Loucy (cell line): ENCODE measurements around the gene DDX18.

ENCODE experiments used
- H2AFZ ChIP-seq: fragments of 200-600 bp; sonication (generic); 2 replicates; pipeline ENCODE4 v1.6.0; 2016; ENCODE audit warnings: antibody characterized with exemption, mild to moderate bottlenecking, low read length, moderate library complexity
- H3F3A ChIP-seq: fragments of 200-600 bp; 2 replicates; pipeline ENCODE4 v1.6.0; 2016; ENCODE audit warnings: antibody characterized with exemption, low read depth, mild to moderate bottlenecking
- H3K27me3 ChIP-seq: fragments of 200-600 bp; sonication (generic); 2 replicates; pipeline ENCODE4 v1.6.1; 2014; ENCODE audit warnings: low read length, mild to moderate bottlenecking; ENCODE audit not compliant: insufficient read depth, poor library complexity, severe bottlenecking
- H3K36me3 ChIP-seq: fragments of 200-600 bp; sonication (generic); 2 replicates; pipeline ENCODE4 v1.6.1; 2016; ENCODE audit warnings: low read length; ENCODE audit not compliant: insufficient read depth
- H3K4me1 ChIP-seq: fragments of 200-600 bp; sonication (generic); 2 replicates; pipeline ENCODE4 v1.5.1; 2014; ENCODE audit warnings: low read length, mild to moderate bottlenecking; ENCODE audit not compliant: insufficient read depth, poor library complexity, severe bottlenecking
- H3K4me2 ChIP-seq: fragments of 200-600 bp; sonication (generic); 2 replicates; pipeline ENCODE4 v1.6.0; 2014; ENCODE audit warnings: antibody characterized with exemption, low read length, low read depth, mild to moderate bottlenecking; ENCODE audit not compliant: poor library complexity, severe bottlenecking
- H3K4me3 ChIP-seq: fragments of 200-600 bp; sonication (generic); 2 replicates; pipeline ENCODE4 v1.5.1; 2014; ENCODE audit warnings: low read length, mild to moderate bottlenecking, mixed read lengths; ENCODE audit not compliant: poor library complexity, severe bottlenecking
- H3K79me2 ChIP-seq: fragments of 200-600 bp; sonication (generic); 2 replicates; pipeline ENCODE4 v1.6.1; 2014; ENCODE audit warnings: low read length; ENCODE audit not compliant: insufficient read depth
- H3K9ac ChIP-seq: fragments of 200-600 bp; sonication (generic); 2 replicates; pipeline ENCODE4 v1.6.0; 2014; ENCODE audit warnings: mild to moderate bottlenecking, low read depth, low read length, moderate library complexity; ENCODE audit not compliant: poor library complexity, severe bottlenecking
- H3K9me2 ChIP-seq: fragments of 200-600 bp; sonication (generic); replicated peaks from 2 replicates; pipeline ENCODE4 v1.6.1; 2016; ENCODE audit warnings: low read depth, low read length, mixed read lengths
- H3K9me3 ChIP-seq: fragments of 200-600 bp; sonication (generic); 2 replicates; pipeline ENCODE4 v1.6.1; 2014; ENCODE audit warnings: mild to moderate bottlenecking, antibody characterized with exemption, low read length, low read depth; ENCODE audit not compliant: insufficient read depth
- H4K20me1 ChIP-seq: fragments of 200-600 bp; sonication (generic); 2 replicates; pipeline ENCODE4 v1.6.0; 2014; ENCODE audit warnings: antibody characterized with exemption, low read length, mild to moderate bottlenecking; ENCODE audit not compliant: insufficient read depth, poor library complexity, severe bottlenecking
- EZH2phosphoT487 ChIP-seq: fragments of 200-600 bp; IDR thresholded peaks from 2 replicates; pipeline ENCODE4 v1.6.1; 2018; ENCODE audit warnings: antibody characterized with exemption, mild to moderate bottlenecking, moderate library complexity, borderline replicate concordance
- TF ChIP-seq, protein P1 (sequence below): fragments of 200-600 bp; sonication (generic); conservative IDR thresholded peaks from 2 replicates; pipeline ENCODE4 v1.5.1; 2014; ENCODE audit warnings: mild to moderate bottlenecking, antibody characterized with exemption, low read length

DDX18 gene

DNA sequence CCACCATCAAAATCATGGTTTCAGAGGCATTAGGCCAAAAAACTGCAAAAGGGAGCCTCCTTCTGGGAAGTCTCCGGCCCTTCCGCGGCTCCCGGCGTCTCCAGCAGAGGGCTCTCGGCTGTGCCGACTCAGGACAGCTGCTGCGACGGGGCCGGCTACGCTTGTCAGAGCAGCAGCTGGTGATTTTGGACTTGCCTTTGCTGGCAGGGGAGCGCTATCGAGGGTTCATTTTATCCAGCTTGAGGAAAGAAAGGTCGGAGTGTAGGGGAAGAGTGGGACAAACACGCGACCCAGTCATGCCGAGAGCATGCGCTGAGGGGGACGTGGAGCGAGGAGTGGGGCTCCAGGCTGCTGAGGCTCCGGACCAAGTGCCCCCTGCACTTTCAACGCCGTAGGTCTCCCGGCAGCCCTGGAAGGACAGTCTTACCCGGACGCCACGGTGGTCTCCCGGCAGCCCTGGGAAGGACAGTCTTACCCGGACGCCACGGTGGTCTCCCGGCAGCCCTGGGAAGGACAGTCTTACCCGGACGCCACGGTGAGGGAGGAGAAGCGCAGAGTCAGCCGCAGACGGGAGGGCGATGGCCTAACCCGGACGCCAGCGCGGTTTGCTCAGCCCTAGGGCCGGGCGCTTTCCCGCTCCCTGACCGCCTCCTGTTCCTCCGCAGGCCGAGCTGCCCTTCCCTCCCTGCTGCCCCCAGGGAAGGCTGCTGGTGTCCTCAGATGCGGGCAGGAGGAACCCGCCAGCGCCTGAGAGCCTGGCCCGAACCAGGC, 21.7 kb downstream of the DDX18 start:
- H3K27me3 ChIP-seq: no peaks in the 10 kb centered on the region
- no peaks in the 10 kb centered on the region for H3K9me2 ChIP-seq
- H3K4me3 ChIP-seq: no peak overlapping the region
- TF ChIP-seq, protein P1, sequence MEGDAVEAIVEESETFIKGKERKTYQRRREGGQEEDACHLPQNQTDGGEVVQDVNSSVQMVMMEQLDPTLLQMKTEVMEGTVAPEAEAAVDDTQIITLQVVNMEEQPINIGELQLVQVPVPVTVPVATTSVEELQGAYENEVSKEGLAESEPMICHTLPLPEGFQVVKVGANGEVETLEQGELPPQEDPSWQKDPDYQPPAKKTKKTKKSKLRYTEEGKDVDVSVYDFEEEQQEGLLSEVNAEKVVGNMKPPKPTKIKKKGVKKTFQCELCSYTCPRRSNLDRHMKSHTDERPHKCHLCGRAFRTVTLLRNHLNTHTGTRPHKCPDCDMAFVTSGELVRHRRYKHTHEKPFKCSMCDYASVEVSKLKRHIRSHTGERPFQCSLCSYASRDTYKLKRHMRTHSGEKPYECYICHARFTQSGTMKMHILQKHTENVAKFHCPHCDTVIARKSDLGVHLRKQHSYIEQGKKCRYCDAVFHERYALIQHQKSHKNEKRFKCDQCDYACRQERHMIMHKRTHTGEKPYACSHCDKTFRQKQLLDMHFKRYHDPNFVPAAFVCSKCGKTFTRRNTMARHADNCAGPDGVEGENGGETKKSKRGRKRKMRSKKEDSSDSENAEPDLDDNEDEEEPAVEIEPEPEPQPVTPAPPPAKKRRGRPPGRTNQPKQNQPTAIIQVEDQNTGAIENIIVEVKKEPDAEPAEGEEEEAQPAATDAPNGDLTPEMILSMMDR: 0 out of 2 replicates have a peak, but pooled peaks have one; percentile 15
- no peak for TF ChIP-seq EZH2phosphoT487
- no peaks in the 10 kb centered on the region for H3F3A ChIP-seq
- no peaks in the 10 kb centered on the region for H4K20me1 ChIP-seq
- no peaks in the 10 kb centered on the region for H3K4me1 ChIP-seq
- H3K4me2 ChIP-seq: no peak overlapping the region
- no peak overlapping the region for H3K9ac ChIP-seq
- H3K36me3 ChIP-seq: peaks cover 22% of the 10 kb centered on the region; the same call in 1 of the 2 replicates
- no peaks in the 10 kb centered on the region for H3K9me3 ChIP-seq
- H2AFZ ChIP-seq: no peak overlapping the region
- no peaks in the 10 kb centered on the region for H3K79me2 ChIP-seq

DNA sequence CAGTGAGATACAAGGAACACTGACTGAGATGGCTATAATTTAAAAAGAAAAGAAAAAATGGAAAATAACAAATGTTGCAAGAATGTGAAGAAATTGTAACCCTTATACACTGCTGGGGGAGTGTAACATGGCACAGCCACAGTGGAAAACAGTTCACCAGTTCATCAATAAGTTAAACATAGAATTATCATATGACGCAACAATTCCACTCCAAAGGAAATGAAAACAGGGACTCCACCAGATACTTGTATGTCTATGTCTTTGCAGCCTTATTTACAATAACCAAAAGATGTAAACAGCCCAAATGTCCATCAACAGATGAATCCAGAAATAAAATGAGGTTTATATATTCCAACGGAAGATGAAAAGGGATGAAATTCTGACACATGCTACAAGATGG, 30.8 kb downstream of the DDX18 start:
- no peak overlapping the region for H2AFZ ChIP-seq
- no peak overlapping the region for H3K9ac ChIP-seq
- H3K27me3 ChIP-seq: no peaks in the 10 kb centered on the region
- H3K9me3 ChIP-seq: peaks cover 4% of the 10 kb centered on the region; the same call in 1 of the 2 replicates
- TF ChIP-seq, protein P1: no peak
- TF ChIP-seq EZH2phosphoT487: no peak
- no peaks in the 10 kb centered on the region for H4K20me1 ChIP-seq
- no peak overlapping the region for H3K4me3 ChIP-seq
- no peaks in the 10 kb centered on the region for H3K4me1 ChIP-seq
- no peaks in the 10 kb centered on the region for H3F3A ChIP-seq
- H3K79me2 ChIP-seq: no peaks in the 10 kb centered on the region
- no peak overlapping the region for H3K4me2 ChIP-seq
- H3K36me3 ChIP-seq: no peaks in the 10 kb centered on the region
- no peaks in the 10 kb centered on the region for H3K9me2 ChIP-seq

DNA sequence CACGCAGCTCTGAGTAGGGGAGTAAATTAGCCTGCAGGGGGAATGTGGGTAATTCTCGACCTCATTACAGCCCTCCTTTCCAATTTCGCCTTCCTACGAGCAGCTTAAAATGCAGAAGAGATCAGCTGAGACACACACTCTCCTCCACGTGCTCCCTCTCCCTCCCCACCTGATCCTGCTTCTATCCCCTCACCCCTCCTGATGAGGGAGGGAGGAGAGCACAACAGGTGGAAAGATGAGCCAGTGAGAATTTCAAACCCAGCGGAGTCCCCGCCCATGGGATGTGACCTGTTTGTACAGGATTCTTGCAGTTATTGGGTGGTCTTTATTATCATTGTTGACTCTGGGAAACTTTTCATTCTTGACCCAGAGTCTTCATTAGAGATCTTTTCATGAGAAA, 35.5 kb downstream of the DDX18 start:
- Histone ChIP-seq H3K4me2 (no peak overlapping the region), H3K4me1 (peaks cover 33% of the 10 kb centered on the region), H3K27me3 (no peaks in the 10 kb centered on the region), H4K20me1 (no peaks in the 10 kb centered on the region), H3K9me3 (peaks cover 4% of the 10 kb centered on the region; the same call in 1 of the 2 replicates), H3F3A (no peaks in the 10 kb centered on the region), H3K4me3 (no peak overlapping the region), H3K79me2 (no peaks in the 10 kb centered on the region), H3K36me3 (no peaks in the 10 kb centered on the region), H3K9me2 (no peaks in the 10 kb centered on the region), H2AFZ (no peak overlapping the region), H3K9ac (no peak overlapping the region)
- TF ChIP-seq EZH2phosphoT487: no peak
- TF ChIP-seq, protein P1: no peak
